Endodermal cell (in vitro differentiated cells): ENCODE measurements around the gene TTC21A. TPM values are rescaled to one million over a fixed set of nuclear protein-coding genes. Genes with fewer than 3 reads are reported as not detected.

Experiments used
- DNase-seq: peaks from one replicate; pipeline ENCODE4 v3.0.0-alpha.2; 2017
- H3K27ac ChIP-seq: 2 replicates; pipeline ENCODE4 v1.5.1; 2013; ENCODE audit warnings: mild to moderate bottlenecking, low read depth, low read length, moderate library complexity
- H3K27me3 ChIP-seq: 2 replicates; pipeline ENCODE4 v1.6.1; 2013; ENCODE audit warnings: mild to moderate bottlenecking, low read length, moderate library complexity; ENCODE audit not compliant: insufficient read depth, control insufficient read depth, poor library complexity, severe bottlenecking
- H3K36me3 ChIP-seq: 2 replicates; pipeline ENCODE4 v1.7.0; 2013; ENCODE audit warnings: mild to moderate bottlenecking, low read length, moderate library complexity; ENCODE audit not compliant: control insufficient read depth, insufficient read depth
- H3K4me1 ChIP-seq: one replicate; pipeline ENCODE4 v1.7.0; 2013; ENCODE audit warnings: low read length; ENCODE audit not compliant: control insufficient read depth, insufficient read depth
- H3K4me3 ChIP-seq: 2 replicates; pipeline ENCODE4 v1.5.1; 2013; ENCODE audit warnings: mild to moderate bottlenecking, low read length, moderate library complexity
- H3K9ac ChIP-seq: 2 replicates; pipeline ENCODE4 v1.6.1; 2013; ENCODE audit warnings: mild to moderate bottlenecking, low read length, moderate library complexity; ENCODE audit not compliant: poor library complexity, severe bottlenecking; ENCODE audit errors: extremely low read depth
- H3K9me3 ChIP-seq: 2 replicates; pipeline ENCODE4 v1.6.1; 2013; ENCODE audit warnings: mild to moderate bottlenecking, low read length, moderate library complexity; ENCODE audit not compliant: control insufficient read depth
- H3K27ac Mint-ChIP-seq: 2 replicates; pipeline ENCODE4 v1.8.0; 2020; ENCODE audit warnings: mixed read lengths
- H3K27me3 Mint-ChIP-seq: 2 replicates; pipeline ENCODE4 v1.8.0; 2021; ENCODE audit warnings: mild to moderate bottlenecking, mixed read lengths; ENCODE audit not compliant: insufficient read depth
- H3K36me3 Mint-ChIP-seq: 2 replicates; pipeline ENCODE4 v1.8.0; 2020; ENCODE audit warnings: low read depth, mixed read lengths
- H3K4me1 Mint-ChIP-seq: 2 replicates; pipeline ENCODE4 v1.8.0; 2020; ENCODE audit warnings: mixed read lengths
- H3K4me3 Mint-ChIP-seq: 2 replicates; pipeline ENCODE4 v1.8.0; 2020; ENCODE audit warnings: mild to moderate bottlenecking, moderate library complexity, mixed read lengths
- H3K9me3 Mint-ChIP-seq: 2 replicates; pipeline ENCODE4 v1.8.0; 2020; ENCODE audit warnings: mild to moderate bottlenecking, mixed read lengths
- WGBS, 2 experiments: methylation state at CpG; one replicate each; pipeline versions ENCODE4 v1.1.5 to v1.1.7; 2013; ENCODE audit warnings: missing lambda C conversion rate in 2 of 2, mixed read lengths in 1 of 2; ENCODE audit not compliant: insufficient coverage in 1 of 2, insufficient read length in 1 of 2; 5-methylcytosine and 5-hydroxymethylcytosine counted together
- total RNA-seq, 2 donors: library from RNA; stranded (reverse); fragmentation: NEBNext Ultra II Directional in 1 of 2; extraction: Animal tissue kit (Norgen Biotek cat#: 25700) in 1 of 2; gene quantifications; 2 replicates in 1 of 2; 3 replicates in 1 of 2; pipeline ENCODE4 v1.2.1, GENCODE V29; 2021
- TF ChIP-seq, protein P1 (sequence below): fragments of 200-600 bp; sonication (generic); conservative IDR thresholded peaks from 2 replicates; pipeline ENCODE4 v1.5.0; 2021; ENCODE audit warnings: antibody characterized with exemption, mild to moderate bottlenecking

TTC21A gene
- total RNA-seq, 2 donors from 2014 or later = 5.7 to 5.8 TPM

DNA sequence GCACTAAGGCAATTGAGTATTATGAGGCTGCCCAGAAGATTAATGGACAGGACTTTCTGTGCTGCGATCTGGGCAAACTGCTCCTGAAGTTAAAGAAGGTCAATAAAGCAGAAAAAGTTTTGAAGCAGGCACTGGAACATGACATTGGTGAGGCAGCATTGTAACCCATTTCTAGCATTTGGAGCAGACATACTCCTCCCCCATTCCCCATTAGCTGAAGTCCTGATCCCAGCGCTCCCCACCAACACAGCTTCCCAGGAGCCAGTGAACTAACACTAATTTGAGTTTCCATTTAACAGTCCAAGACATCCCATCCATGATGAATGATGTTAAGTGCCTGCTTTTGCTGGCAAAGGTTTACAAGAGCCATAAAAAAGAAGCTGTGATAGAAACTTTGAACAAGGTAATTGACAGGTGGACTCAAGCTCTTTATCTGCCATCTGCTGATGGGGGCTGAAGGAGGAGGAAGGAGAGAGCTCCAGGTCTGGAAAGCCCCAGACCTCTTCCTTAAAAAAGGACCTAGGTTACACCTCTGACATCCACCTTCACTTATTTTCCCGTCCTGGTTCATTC is 23.3 kb downstream of the TTC21A start:
- H3K27ac ChIP-seq = no peak overlapping the region
- Mint-ChIP-seq H3K36me3 (no peaks in the 10 kb centered on the region), H3K4me1 (peaks cover 9% of the 10 kb centered on the region), H3K27me3 (no peaks in the 10 kb centered on the region), H3K9me3 (no peaks in the 10 kb centered on the region), H3K4me3 (no peak overlapping the region), H3K27ac (no peak overlapping the region)
- no peak for DNase-seq
- TF ChIP-seq, protein P1, sequence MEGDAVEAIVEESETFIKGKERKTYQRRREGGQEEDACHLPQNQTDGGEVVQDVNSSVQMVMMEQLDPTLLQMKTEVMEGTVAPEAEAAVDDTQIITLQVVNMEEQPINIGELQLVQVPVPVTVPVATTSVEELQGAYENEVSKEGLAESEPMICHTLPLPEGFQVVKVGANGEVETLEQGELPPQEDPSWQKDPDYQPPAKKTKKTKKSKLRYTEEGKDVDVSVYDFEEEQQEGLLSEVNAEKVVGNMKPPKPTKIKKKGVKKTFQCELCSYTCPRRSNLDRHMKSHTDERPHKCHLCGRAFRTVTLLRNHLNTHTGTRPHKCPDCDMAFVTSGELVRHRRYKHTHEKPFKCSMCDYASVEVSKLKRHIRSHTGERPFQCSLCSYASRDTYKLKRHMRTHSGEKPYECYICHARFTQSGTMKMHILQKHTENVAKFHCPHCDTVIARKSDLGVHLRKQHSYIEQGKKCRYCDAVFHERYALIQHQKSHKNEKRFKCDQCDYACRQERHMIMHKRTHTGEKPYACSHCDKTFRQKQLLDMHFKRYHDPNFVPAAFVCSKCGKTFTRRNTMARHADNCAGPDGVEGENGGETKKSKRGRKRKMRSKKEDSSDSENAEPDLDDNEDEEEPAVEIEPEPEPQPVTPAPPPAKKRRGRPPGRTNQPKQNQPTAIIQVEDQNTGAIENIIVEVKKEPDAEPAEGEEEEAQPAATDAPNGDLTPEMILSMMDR = no peak
- 90 to 100% methylated on average over 1 to 3 of the region's 3 CpGs for WGBS, 2 experiments
- H3K27me3 ChIP-seq = no peaks in the 10 kb centered on the region
- no peak overlapping the region for H3K4me3 ChIP-seq
- no peak overlapping the region for H3K9ac ChIP-seq
- H3K36me3 ChIP-seq = no peaks in the 10 kb centered on the region
- no peaks in the 10 kb centered on the region for H3K4me1 ChIP-seq
- no peaks in the 10 kb centered on the region for H3K9me3 ChIP-seq

- H3K4me1 Mint-ChIP-seq = peaks cover 8% of the 10 kb centered on the region
- no peaks in the 10 kb centered on the region for H3K9me3 ChIP-seq
- no peaks in the 10 kb centered on the region for H3K27me3 ChIP-seq
- H3K36me3 ChIP-seq = no peaks in the 10 kb centered on the region
- no peak overlapping the region for H3K4me3 ChIP-seq
- H3K9ac ChIP-seq = no peak overlapping the region
- H3K4me1 ChIP-seq = no peaks in the 10 kb centered on the region
- H3K9me3 Mint-ChIP-seq = no peaks in the 10 kb centered on the region
- no peak overlapping the region for H3K27ac ChIP-seq
- no peak overlapping the region for H3K27ac Mint-ChIP-seq
- H3K4me3 Mint-ChIP-seq = no peak overlapping the region
- WGBS, 2 experiments = 92 to 95% methylated on average over 7 to 11 of the region's 11 CpGs
- TF ChIP-seq, protein P1 = no peak
- no peak for DNase-seq
- H3K36me3 Mint-ChIP-seq = no peaks in the 10 kb centered on the region
- no peaks in the 10 kb centered on the region for H3K27me3 Mint-ChIP-seq
Observed at GRCh38 chr3:39132096-39133092, 24.9 kb downstream of the TTC21A start.

DNA sequence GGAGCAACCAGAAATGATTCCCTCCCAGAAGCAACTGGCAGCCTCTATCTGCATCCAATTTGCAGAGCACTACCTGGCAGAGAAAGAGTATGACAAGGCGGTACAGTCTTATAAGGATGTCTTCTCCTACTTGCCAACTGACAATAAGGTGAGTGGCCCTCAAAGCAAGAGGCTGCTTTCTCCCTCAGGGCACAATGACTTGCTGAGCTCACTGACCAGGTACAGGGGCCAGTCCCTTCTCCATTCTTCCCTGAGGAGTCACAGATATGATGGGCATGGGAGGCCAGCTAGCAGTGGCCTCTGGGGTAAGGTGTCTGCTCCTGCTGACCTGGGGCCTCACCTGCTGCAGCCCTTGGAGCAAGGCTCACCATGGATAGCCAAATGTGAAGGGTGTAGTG is 25.6 kb downstream of the TTC21A start:
- Mint-ChIP-seq H3K4me1 (peaks cover 8% of the 10 kb centered on the region), H3K36me3 (no peaks in the 10 kb centered on the region), H3K9me3 (no peaks in the 10 kb centered on the region), H3K4me3 (no peak overlapping the region), H3K27me3 (no peaks in the 10 kb centered on the region), H3K27ac (no peak overlapping the region)
- DNase-seq = no peak
- no peaks in the 10 kb centered on the region for H3K27me3 ChIP-seq
- TF ChIP-seq, protein P1 = no peak
- H3K4me3 ChIP-seq = no peak overlapping the region
- H3K4me1 ChIP-seq = no peaks in the 10 kb centered on the region
- H3K9me3 ChIP-seq = no peaks in the 10 kb centered on the region
- no peaks in the 10 kb centered on the region for H3K36me3 ChIP-seq
- WGBS, 2 experiments = 94% methylated on average over 1 of the region's 1 CpG; no CpG with 5 or more reads in 1 of the 2 experiments
- H3K27ac ChIP-seq = no peak overlapping the region
- no peak overlapping the region for H3K9ac ChIP-seq
